GM18870 (cell line): Measurements from ENCODE around the gene NOL4L.
"Not testable (repeated sequence)": the region's sequence is repeated elsewhere in the genome, so short reads cannot be mapped to it uniquely, and the experiment has no call there.

Experiments used
- ATAC-seq: cut with Tn5 transposase; IDR thresholded peaks from one replicate; pipeline ENCODE4 v1.9.1; 2021; ENCODE audit warnings: moderate library complexity; ENCODE audit not compliant: unreplicated experiment

Gene NOL4L

GRCh38 chr20:32596681-32597252 is 11.6 kb upstream of the NOL4L start:
- ATAC-seq, result no peak

- no peak for ATAC-seq
Observed at GRCh38 chr20:32595143-32595542, 10.0 kb upstream of the NOL4L start.

- ATAC-seq, result not testable (repeated sequence)
Observed at GRCh38 chr20:32594669-32595068, 9.5 kb upstream of the NOL4L start.

- ATAC-seq, result no peak
Observed at GRCh38 chr20:32594204-32594603, 9.1 kb upstream of the NOL4L start.

- ATAC-seq, result not testable (repeated sequence)
Observed at GRCh38 chr20:32592616-32593015, 7.5 kb upstream of the NOL4L start.

- no peak for ATAC-seq
Observed at GRCh38 chr20:32592022-32592421, 6.9 kb upstream of the NOL4L start.

- ATAC-seq, result no peak
Observed at GRCh38 chr20:32589769-32590168, 4.6 kb upstream of the NOL4L start.

GRCh38 chr20:32589256-32589655 is 4.1 kb upstream of the NOL4L start:
- no peak for ATAC-seq

GRCh38 chr20:32588040-32588439 is 2.9 kb upstream of the NOL4L start:
- no peak for ATAC-seq

GRCh38 chr20:32586291-32586690 is 1.2 kb upstream of the NOL4L start:
- ATAC-seq, result no peak

- no peak for ATAC-seq
Observed at GRCh38 chr20:32585586-32586127, 524 bp upstream of the NOL4L start.

- no peak for ATAC-seq
Observed at GRCh38 chr20:32583581-32584070, 1.5 kb downstream of the NOL4L start.

- no peak for ATAC-seq
Observed at GRCh38 chr20:32582659-32583580, 2.2 kb downstream of the NOL4L start.

- no peak for ATAC-seq
Observed at GRCh38 chr20:32581839-32582658, 3.1 kb downstream of the NOL4L start.

- ATAC-seq, result no peak
Observed at GRCh38 chr20:32580970-32581838, 3.9 kb downstream of the NOL4L start.

GRCh38 chr20:32580219-32580969 is 4.7 kb downstream of the NOL4L start:
- ATAC-seq, result no peak

- no peak for ATAC-seq
Observed at GRCh38 chr20:32578840-32579390, 6.2 kb downstream of the NOL4L start.

- ATAC-seq, result not testable (repeated sequence)
Observed at GRCh38 chr20:32578062-32578461, 7.1 kb downstream of the NOL4L start.

- ATAC-seq, result no peak
Observed at GRCh38 chr20:32577657-32578056, 7.5 kb downstream of the NOL4L start.
